Effector memory CD8-positive, alpha-beta T cell (primary cell): Measurements from ENCODE around the gene KIRREL1.

Experiments
- ATAC-seq: fragments of 150-1000 bp; cut with Tn5 transposase; replicated peaks from 2 replicates; pipeline ENCODE4 v1.10.0; 2021; ENCODE audit warnings: mild to moderate bottlenecking, moderate library complexity
- DNase-seq, 3 experiments: peaks; one replicate each; pipeline ENCODE4 v3.0.0; 2021
- H3K27ac Mint-ChIP-seq, 2 donors: one replicate each; pipeline ENCODE4 v1.8.0; 2022; ENCODE audit warnings: mild to moderate bottlenecking in 2 of 2, mixed read lengths in 2 of 2, moderate library complexity in 2 of 2
- H3K27me3 Mint-ChIP-seq, 2 donors: one replicate each; pipeline ENCODE4 v1.8.0; 2022; ENCODE audit warnings: mixed read lengths in 2 of 2
- H3K36me3 Mint-ChIP-seq: one replicate; pipeline ENCODE4 v1.8.0; 2022; ENCODE audit warnings: mild to moderate bottlenecking, moderate library complexity, mixed read lengths; ENCODE audit not compliant: insufficient read depth
- H3K4me1 Mint-ChIP-seq, 2 donors: one replicate each; pipeline ENCODE4 v1.8.0; 2022; ENCODE audit warnings: low read depth in 2 of 2, mixed read lengths in 2 of 2
- H3K4me3 Mint-ChIP-seq, 2 donors: one replicate each; pipeline ENCODE4 v1.8.0; 2022; ENCODE audit warnings: mild to moderate bottlenecking in 2 of 2, mixed read lengths in 2 of 2, moderate library complexity in 2 of 2
- H3K9me3 Mint-ChIP-seq, 2 donors: one replicate each; pipeline ENCODE4 v1.8.0; 2022; ENCODE audit warnings: mixed read lengths in 2 of 2

KIRREL1 gene

GRCh38 chr1:158104891-158105290 lies 111.4 kb downstream of the KIRREL1 start:
- ATAC-seq (no peak), DNase-seq (no peak)
- Mint-ChIP-seq H3K9me3 (no peaks in the 10 kb centered on the region), H3K4me3 (no peak overlapping the region), H3K27ac (no peak overlapping the region), H3K36me3 (no peaks in the 10 kb centered on the region), H3K4me1 (peaks cover 0 to 3% of the 10 kb centered on the region in 2 donors), H3K27me3 (peaks cover 15 to 28% of the 10 kb centered on the region in 2 donors)

DNA sequence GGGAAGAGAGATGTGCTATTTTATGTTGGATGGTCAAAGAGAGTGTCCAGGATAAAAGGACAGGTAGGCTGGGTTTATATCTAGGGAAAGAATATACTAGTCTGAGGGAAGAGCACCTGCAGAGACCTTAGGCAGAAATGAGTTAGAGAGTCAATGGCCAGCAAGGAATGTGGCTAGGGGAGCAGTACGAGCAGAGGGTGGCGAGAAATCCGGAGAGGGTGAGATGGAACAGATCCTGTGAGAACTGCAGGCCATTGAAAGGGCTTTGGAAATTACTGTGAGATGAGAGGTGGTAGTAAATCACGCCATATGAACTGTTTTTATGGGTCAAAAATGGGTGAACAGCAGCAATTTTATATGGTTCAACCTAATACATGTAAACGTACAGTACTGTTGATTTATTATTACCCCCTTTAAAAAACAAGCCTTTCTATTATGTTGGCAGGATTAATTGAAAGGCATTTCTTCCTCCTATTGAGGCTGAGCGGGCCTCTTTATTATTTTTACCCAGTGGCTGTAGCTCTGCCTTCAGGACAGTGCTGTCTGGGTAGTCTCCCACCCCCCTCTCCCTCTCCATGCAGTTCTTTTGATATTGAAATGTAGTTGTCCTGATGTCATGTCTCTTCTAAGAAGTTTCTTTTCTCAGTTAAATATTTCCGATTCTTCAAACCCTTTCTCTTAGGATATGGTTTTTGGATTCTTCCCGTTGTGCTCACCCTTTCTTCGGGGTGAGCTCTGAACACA lies 112.1 kb downstream of the KIRREL1 start:
- no peak overlapping the region for H3K4me3 Mint-ChIP-seq
- no peak overlapping the region for H3K27ac Mint-ChIP-seq

DNA sequence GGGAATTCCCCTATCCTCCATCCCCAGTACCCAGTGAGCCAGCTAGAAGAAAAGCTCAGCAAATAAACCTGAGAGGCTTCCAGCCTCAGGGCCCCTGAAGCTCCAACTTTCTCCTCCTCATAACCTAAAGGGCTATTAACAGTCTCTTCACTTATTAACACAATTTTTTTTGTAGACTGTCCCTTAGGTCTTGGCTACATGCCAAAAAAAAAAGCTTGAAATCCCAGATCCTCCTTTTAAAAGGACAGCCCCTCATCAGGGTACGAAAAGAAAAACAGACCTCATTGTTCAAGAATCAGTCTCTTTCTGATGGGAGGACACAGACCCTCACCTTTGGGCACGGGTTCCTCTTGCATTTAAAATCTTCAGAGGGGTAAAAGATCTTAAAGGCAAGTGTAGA lies 114.5 kb downstream of the KIRREL1 start:
- no peak for ATAC-seq
- H3K4me1 Mint-ChIP-seq = peaks cover 0 to under 1% of the 10 kb centered on the region in 2 donors
- H3K9me3 Mint-ChIP-seq = no peaks in the 10 kb centered on the region

More for the DNA sequence above, 112.1 kb downstream of the KIRREL1 start:
- no peaks in the 10 kb centered on the region for H3K9me3 Mint-ChIP-seq
- peaks cover 16 to 28% of the 10 kb centered on the region in 2 donors for H3K27me3 Mint-ChIP-seq
- no peak for ATAC-seq
- H3K4me1 Mint-ChIP-seq = peaks cover 0 to 3% of the 10 kb centered on the region in 2 donors
- H3K36me3 Mint-ChIP-seq = no peaks in the 10 kb centered on the region
- no peak for DNase-seq

GRCh38 chr1:158112994-158113758 lies 119.7 kb downstream of the KIRREL1 start:
- DNase-seq (peak; percentile 4 to 21 (median 12)), ATAC-seq (peak; percentile 73)
- Mint-ChIP-seq H3K4me3 (peak overlapping the region; percentile 59 to 71), H3K4me1 (peaks cover 11% of the 10 kb centered on the region in 2 donors), H3K27ac (no peak overlapping the region), H3K9me3 (no peaks in the 10 kb centered on the region), H3K36me3 (no peaks in the 10 kb centered on the region), H3K27me3 (peaks cover 55 to 72% of the 10 kb centered on the region in 2 donors)

More for the DNA sequence above, 114.5 kb downstream of the KIRREL1 start:
- Mint-ChIP-seq H3K27ac (no peak overlapping the region), H3K4me3 (no peak overlapping the region), H3K27me3 (peaks cover 40 to 49% of the 10 kb centered on the region in 2 donors), H3K36me3 (no peaks in the 10 kb centered on the region)
- no peak for DNase-seq

GRCh38 chr1:158113759-158114127 lies 120.3 kb downstream of the KIRREL1 start:
- H3K36me3 Mint-ChIP-seq = no peaks in the 10 kb centered on the region
- no peak for ATAC-seq
- H3K4me3 Mint-ChIP-seq = peak overlapping the region; percentile 59 to 71
- DNase-seq = no peak
- peaks cover 11 to 14% of the 10 kb centered on the region in 2 donors for H3K4me1 Mint-ChIP-seq
- peaks cover 61 to 77% of the 10 kb centered on the region in 2 donors for H3K27me3 Mint-ChIP-seq
- no peaks in the 10 kb centered on the region for H3K9me3 Mint-ChIP-seq
- H3K27ac Mint-ChIP-seq = no peak overlapping the region

GRCh38 chr1:158115126-158115525 lies 121.7 kb downstream of the KIRREL1 start:
- no peaks in the 10 kb centered on the region for H3K36me3 Mint-ChIP-seq
- H3K4me1 Mint-ChIP-seq = peaks cover 11 to 14% of the 10 kb centered on the region in 2 donors
- DNase-seq (no peak), ATAC-seq (no peak)
- no peaks in the 10 kb centered on the region for H3K9me3 Mint-ChIP-seq
- peaks cover 71 to 84% of the 10 kb centered on the region in 2 donors for H3K27me3 Mint-ChIP-seq
- H3K4me3 Mint-ChIP-seq = no peak overlapping the region
- H3K27ac Mint-ChIP-seq = no peak overlapping the region

DNA sequence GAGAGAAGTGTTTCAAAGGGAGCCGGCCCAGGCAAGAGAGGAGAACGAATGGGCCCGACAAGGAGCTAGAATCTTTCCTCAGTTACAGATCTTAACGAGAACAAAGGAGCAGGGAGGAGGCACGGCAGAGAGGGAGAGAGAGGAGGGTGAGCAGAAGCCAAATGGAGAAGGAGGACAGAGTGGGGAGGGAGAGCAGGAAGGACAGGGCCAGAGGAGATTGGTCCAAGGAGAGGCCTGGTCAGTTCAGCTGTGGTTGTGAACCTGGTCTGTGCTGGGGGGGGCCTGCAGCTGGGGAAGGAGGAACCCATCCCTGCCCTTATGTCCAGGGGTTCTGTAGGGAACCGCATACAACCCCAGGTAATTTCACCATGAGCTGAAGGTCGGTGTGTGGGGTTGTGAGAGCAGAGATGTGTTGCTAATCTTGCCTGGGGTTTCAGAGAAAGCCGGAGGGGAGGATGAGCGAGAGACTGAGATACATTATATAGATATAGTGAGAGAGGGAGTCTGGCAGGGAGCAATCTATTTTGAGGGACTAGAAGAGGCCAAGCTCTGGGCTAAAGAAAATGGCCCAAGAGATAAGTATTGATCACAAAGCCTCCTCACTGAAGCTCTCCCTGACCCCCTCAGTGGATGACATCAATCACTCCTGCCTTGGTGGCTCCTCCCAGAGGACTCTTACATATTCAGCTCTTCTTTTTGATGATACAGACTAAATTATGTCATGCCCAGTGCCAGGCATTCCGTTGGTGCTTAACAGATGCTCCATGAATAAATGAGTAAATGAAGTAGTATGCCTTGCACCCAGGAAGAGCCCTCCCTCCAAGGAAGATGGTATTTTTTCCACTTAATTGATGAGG lies 123.1 kb downstream of the KIRREL1 start:
- no peak overlapping the region for H3K4me3 Mint-ChIP-seq
- ATAC-seq (no peak), DNase-seq (no peak)
- H3K9me3 Mint-ChIP-seq = no peaks in the 10 kb centered on the region
- H3K27me3 Mint-ChIP-seq = peaks cover 75 to 91% of the 10 kb centered on the region in 2 donors
- H3K36me3 Mint-ChIP-seq = no peaks in the 10 kb centered on the region
- H3K27ac Mint-ChIP-seq = no peak overlapping the region
- peaks cover 11 to 14% of the 10 kb centered on the region in 2 donors for H3K4me1 Mint-ChIP-seq

DNA sequence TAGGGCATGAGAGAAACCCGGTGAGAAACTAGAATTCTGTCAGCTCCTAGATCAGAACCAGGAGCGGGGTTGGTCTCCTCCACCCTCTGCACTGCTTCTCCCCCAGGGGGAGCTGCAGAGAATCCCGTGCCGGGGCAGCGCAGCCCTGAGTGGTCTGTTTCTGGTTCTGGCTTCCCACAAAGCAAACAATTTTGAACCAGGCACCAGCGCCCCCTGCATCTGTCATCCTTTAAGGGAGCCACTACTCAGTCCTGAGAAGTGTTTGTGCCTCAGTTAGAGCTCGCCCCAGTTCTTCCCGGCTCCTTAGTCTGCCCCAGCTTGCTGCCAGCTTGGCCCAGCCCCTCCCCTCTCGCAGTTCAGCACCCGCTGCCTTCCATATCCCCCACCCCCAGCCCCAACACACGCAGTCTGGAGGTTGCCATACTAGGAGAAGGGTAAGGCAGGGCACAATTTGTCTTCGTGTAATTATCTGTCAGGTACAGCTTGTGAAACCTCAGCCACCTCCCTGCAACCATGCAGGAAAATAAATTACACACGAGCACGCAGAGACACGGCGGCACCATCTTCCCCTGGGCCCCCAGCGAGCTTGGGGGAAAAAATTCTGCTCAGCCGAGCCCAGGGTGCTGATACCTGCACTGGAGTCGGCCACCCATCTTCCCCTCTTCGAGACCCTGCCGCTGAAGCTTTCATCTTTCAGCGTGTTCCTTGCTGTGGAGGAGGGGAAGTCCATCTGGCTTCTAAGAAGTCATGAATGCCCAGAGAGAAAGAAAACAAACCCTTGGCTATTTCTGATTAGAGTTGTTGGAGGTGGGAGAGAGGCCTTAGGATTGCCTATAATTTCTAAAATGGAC lies 124.6 kb downstream of the KIRREL1 start:
- H3K27ac Mint-ChIP-seq = no peak overlapping the region
- peak overlapping the region; percentile 13 to 57 for H3K4me3 Mint-ChIP-seq
- ATAC-seq (peak; percentile 71), DNase-seq (peak; percentile 17 to 31 (median 26))
- peaks cover 11 to 13% of the 10 kb centered on the region in 2 donors for H3K4me1 Mint-ChIP-seq
- H3K27me3 Mint-ChIP-seq = peaks cover 64 to 83% of the 10 kb centered on the region in 2 donors
- no peaks in the 10 kb centered on the region for H3K9me3 Mint-ChIP-seq
- no peaks in the 10 kb centered on the region for H3K36me3 Mint-ChIP-seq

- DNase-seq (no peak), ATAC-seq (no peak)
- Mint-ChIP-seq H3K4me3 (no peak overlapping the region), H3K36me3 (no peaks in the 10 kb centered on the region), H3K9me3 (no peaks in the 10 kb centered on the region), H3K27ac (no peak overlapping the region), H3K27me3 (peaks cover 66 to 83% of the 10 kb centered on the region in 2 donors), H3K4me1 (peaks cover 7 to 10% of the 10 kb centered on the region in 2 donors)
Observed at GRCh38 chr1:158118713-158119402, 125.4 kb downstream of the KIRREL1 start.

- DNase-seq (no peak), ATAC-seq (no peak)
- Mint-ChIP-seq H3K4me3 (no peak overlapping the region), H3K36me3 (no peaks in the 10 kb centered on the region), H3K9me3 (no peaks in the 10 kb centered on the region), H3K27ac (no peak overlapping the region), H3K27me3 (peaks cover 72 to 86% of the 10 kb centered on the region in 2 donors), H3K4me1 (peaks cover 6 to 8% of the 10 kb centered on the region in 2 donors)
Observed at GRCh38 chr1:158119976-158120653, 126.7 kb downstream of the KIRREL1 start.

- Mint-ChIP-seq H3K36me3 (no peaks in the 10 kb centered on the region), H3K27ac (no peak overlapping the region), H3K27me3 (peaks cover 58 to 86% of the 10 kb centered on the region in 2 donors), H3K4me1 (peaks cover 6 to 7% of the 10 kb centered on the region in 2 donors), H3K9me3 (no peaks in the 10 kb centered on the region), H3K4me3 (no peak overlapping the region)
- ATAC-seq (no peak), DNase-seq (peak in 1 of 3 experiments; percentile 17)
Observed at GRCh38 chr1:158121604-158122254, 128.3 kb downstream of the KIRREL1 start.
